ENCODE measurements around the gene IQSEC1.

Gene IQSEC1

DNA sequence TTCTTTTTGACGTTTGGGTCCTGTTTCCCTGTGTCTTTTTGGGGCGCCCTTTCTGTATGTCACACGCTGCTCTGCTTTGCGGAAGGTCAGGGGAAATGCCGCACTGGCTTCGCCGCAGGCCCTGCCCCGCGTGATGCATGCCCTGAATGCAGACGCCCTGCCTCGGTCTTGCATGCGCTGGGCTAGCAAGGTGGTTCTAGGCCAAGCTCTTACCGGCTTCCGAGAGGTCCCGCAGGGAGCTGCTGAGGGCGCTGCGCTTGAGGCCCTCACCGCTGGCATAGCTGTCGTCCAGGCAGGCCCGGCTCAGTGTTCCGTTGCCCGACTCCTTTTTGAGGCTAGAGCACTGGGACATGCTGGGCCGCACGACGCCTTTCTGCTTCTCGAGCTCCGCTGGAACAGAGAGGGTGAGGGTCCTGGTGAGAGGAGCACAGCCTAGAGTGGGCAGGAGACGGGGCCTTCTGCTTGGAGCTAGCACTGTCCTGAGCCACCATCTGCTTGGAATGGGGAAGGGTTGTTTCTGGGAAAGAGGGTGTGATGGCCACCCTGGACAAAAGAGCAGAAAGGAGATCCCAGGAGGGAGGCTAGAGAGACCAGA lies 165.0 kb downstream of the IQSEC1 start:
- Histone ChIP-seq H3K9me3 (ENCODE audit: control insufficient read depth in 2 of 2, low read length in 2 of 2) (no peaks in the 10 kb centered on the region), H3K27ac (ENCODE audit: low read depth in 2 of 2, low read length in 2 of 2) (no peak overlapping the region), H3K9ac (ENCODE audit: low read depth in 1 of 2, low read length in 2 of 2) (no peak overlapping the region), H3K36me3 (ENCODE audit: control insufficient read depth in 2 of 2, insufficient read depth in 2 of 2, low read length in 2 of 2) (peaks cover 49 to 55% of the 10 kb centered on the region in 2 donors), H3K4me3 (ENCODE audit: low read length in 2 of 2) (no peak overlapping the region), H3K27me3 (ENCODE audit: control insufficient read depth in 2 of 2, insufficient read depth in 2 of 2, low read length in 2 of 2) (no peaks in the 10 kb centered on the region), H3K4me1 (ENCODE audit: control insufficient read depth in 2 of 2, insufficient read depth in 2 of 2, low read length in 2 of 2) (no peaks in the 10 kb centered on the region)

DNA sequence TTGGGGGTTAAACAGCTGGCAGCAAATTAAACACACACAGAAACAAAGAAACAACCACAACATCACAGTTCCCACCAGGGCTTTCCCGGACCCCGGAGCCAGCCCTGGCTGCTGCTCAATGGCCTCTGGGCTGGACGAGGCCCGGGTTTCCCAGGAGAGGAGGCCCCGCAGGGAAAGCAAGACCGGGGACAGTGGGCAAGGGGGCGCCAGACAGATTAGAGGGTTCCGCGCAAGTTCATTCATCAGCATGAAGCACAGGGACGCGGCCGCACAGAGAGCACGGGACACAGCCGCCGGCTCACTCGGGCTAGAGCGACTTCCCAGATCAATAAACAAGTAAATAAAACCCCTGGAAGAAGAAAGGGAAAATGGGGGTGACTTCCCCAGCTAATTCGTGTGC lies 165.5 kb downstream of the IQSEC1 start:
- Histone ChIP-seq H3K36me3 (ENCODE audit: control insufficient read depth in 2 of 2, insufficient read depth in 2 of 2, low read length in 2 of 2) (peaks cover 45 to 50% of the 10 kb centered on the region in 2 donors), H3K4me3 (ENCODE audit: low read length in 2 of 2) (no peak overlapping the region), H3K27me3 (ENCODE audit: control insufficient read depth in 2 of 2, insufficient read depth in 2 of 2, low read length in 2 of 2) (no peaks in the 10 kb centered on the region), H3K9me3 (ENCODE audit: control insufficient read depth in 2 of 2, low read length in 2 of 2) (no peaks in the 10 kb centered on the region), H3K4me1 (ENCODE audit: control insufficient read depth in 2 of 2, insufficient read depth in 2 of 2, low read length in 2 of 2) (no peaks in the 10 kb centered on the region), H3K27ac (ENCODE audit: low read depth in 2 of 2, low read length in 2 of 2) (no peak overlapping the region), H3K9ac (ENCODE audit: low read depth in 1 of 2, low read length in 2 of 2) (no peak overlapping the region)

DNA sequence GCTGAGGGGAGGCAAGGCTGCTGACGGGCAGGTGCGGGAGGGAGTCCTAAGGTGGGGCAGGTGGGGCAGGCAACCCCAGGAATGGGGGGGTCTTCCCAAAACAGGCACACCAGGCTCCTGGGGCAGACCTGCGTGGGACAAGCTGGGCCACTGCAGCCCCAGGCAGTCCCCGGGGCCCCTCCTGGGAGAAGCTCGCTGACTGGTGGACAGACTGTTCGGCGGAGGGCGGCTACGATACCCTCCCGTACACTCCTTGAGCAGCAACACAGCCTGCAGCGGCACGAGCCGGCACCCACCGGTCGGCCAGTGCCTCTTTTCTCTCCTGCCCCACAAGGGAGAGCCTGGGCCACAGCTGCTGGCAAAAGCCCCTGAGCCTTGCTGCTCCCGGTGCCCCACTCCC lies 165.9 kb downstream of the IQSEC1 start:
- H3K9ac ChIP-seq (ENCODE audit: low read depth in 1 of 2, low read length in 2 of 2): no peak overlapping the region
- H3K27ac ChIP-seq (ENCODE audit: low read depth in 2 of 2, low read length in 2 of 2): no peak overlapping the region
- H3K9me3 ChIP-seq (ENCODE audit: control insufficient read depth in 2 of 2, low read length in 2 of 2): no peaks in the 10 kb centered on the region
- no peak overlapping the region for H3K4me3 ChIP-seq (ENCODE audit: low read length in 2 of 2)
- peaks cover 43 to 49% of the 10 kb centered on the region in 2 donors for H3K36me3 ChIP-seq (ENCODE audit: control insufficient read depth in 2 of 2, insufficient read depth in 2 of 2, low read length in 2 of 2)
- no peaks in the 10 kb centered on the region for H3K4me1 ChIP-seq (ENCODE audit: control insufficient read depth in 2 of 2, insufficient read depth in 2 of 2, low read length in 2 of 2)
- H3K27me3 ChIP-seq (ENCODE audit: control insufficient read depth in 2 of 2, insufficient read depth in 2 of 2, low read length in 2 of 2): no peaks in the 10 kb centered on the region

DNA sequence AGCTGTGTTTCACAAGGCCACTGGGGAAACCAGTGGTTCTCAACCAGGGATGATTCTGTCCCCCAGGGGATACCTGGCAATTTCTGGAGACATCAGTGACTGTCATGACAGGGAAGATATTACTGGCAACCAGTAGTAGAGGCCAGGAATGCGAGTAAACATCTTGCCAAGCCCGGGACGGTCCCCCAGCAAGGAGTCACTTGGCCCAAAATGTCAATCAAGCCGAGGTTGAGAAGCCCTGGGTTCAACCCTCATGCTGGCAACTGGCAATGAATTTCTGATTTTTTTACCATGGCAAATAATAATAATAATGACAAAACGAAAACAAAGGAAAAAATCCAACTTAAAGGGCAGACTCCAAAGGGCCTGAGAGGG lies 166.3 kb downstream of the IQSEC1 start:
- Histone ChIP-seq H3K9me3 (ENCODE audit: control insufficient read depth in 2 of 2, low read length in 2 of 2) (no peaks in the 10 kb centered on the region), H3K4me1 (ENCODE audit: control insufficient read depth in 2 of 2, insufficient read depth in 2 of 2, low read length in 2 of 2) (no peaks in the 10 kb centered on the region), H3K27ac (ENCODE audit: low read depth in 2 of 2, low read length in 2 of 2) (no peak overlapping the region), H3K4me3 (ENCODE audit: low read length in 2 of 2) (no peak overlapping the region), H3K27me3 (ENCODE audit: control insufficient read depth in 2 of 2, insufficient read depth in 2 of 2, low read length in 2 of 2) (no peaks in the 10 kb centered on the region), H3K9ac (ENCODE audit: low read depth in 1 of 2, low read length in 2 of 2) (no peak overlapping the region), H3K36me3 (ENCODE audit: control insufficient read depth in 2 of 2, insufficient read depth in 2 of 2, low read length in 2 of 2) (peaks cover 43 to 47% of the 10 kb centered on the region in 2 donors)

DNA sequence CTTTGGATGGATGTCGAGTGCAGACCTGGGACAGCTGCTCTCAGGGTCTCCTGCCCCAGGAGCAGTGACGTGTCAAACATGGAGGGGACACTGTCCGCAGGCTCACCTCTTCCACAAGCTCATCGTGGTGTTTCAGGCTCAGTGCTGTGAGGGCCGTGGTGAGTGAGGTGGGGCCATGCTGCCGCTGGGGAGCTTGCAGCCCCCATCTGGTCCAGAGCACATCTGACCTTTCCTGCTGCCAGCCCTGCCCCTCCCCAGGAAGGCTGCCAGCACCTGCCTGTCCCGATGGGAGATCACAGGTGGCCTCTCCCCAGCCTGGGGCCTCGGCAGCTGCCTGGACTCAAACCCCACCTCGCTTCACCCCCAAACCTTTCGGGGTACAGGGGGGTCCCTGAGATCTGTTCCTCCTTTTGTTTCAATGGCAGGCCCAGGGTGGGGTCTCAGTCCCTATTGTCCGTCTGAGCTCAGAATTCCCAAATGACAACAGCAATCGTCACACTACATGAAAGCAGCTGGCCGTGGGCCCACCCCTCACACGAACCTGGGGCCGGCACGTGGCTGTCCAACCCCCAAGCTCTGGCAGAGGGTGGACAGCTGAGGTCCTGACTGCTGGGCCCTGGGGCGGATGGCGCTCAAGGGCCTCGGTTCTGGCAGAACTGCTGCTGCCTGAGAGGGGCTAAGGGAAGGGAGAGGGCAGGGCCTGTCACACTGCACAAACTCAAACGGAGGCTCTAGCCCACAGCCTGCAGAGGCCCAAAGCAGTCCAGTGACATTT lies 166.9 kb downstream of the IQSEC1 start:
- Histone ChIP-seq H3K9me3 (ENCODE audit: control insufficient read depth in 2 of 2, low read length in 2 of 2) (no peaks in the 10 kb centered on the region), H3K27ac (ENCODE audit: low read depth in 2 of 2, low read length in 2 of 2) (no peak overlapping the region), H3K4me1 (ENCODE audit: control insufficient read depth in 2 of 2, insufficient read depth in 2 of 2, low read length in 2 of 2) (no peaks in the 10 kb centered on the region), H3K27me3 (ENCODE audit: control insufficient read depth in 2 of 2, insufficient read depth in 2 of 2, low read length in 2 of 2) (no peaks in the 10 kb centered on the region), H3K4me3 (ENCODE audit: low read length in 2 of 2) (no peak overlapping the region), H3K9ac (ENCODE audit: low read depth in 1 of 2, low read length in 2 of 2) (no peak overlapping the region), H3K36me3 (ENCODE audit: control insufficient read depth in 2 of 2, insufficient read depth in 2 of 2, low read length in 2 of 2) (peaks cover 40 to 42% of the 10 kb centered on the region in 2 donors)

DNA sequence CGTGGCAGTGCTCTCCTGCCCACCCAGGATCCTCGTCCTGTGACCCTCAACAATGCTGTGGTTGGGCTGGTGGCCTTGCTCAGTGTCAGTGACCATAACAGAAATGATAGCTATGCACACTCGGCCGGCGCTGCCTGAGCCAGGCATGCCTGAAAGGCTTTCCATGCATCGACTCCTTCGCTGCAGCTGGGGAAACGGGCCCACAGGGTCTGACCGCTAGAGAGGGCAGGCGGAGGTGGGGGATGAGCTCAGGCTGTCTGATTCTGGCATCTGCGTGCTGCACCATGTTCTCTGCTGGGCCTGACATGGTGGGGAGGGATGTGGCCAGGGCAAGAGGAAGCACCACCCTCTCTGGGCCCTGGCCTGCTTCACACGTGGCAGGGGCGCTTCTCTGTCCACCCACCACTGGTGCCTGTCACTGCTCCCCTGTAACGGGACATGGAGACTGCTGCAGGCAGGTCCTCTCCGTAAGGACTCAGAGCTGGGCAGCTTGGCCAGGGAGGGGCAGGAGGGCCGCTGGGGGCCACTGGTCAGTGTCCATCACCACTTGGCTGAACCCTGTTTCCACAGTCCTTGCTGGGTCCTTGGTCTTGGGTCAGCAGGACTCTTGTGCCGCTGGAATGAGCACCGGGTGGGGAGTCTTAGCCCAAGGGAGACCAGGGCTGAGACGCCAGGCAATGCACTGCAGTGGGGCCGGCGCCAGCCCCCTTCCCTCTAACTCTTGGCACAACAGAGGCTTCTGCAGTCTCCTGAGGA lies 167.7 kb downstream of the IQSEC1 start:
- no peaks in the 10 kb centered on the region for H3K9me3 ChIP-seq (ENCODE audit: control insufficient read depth in 2 of 2, low read length in 2 of 2)
- no peak overlapping the region for H3K4me3 ChIP-seq (ENCODE audit: low read length in 2 of 2)
- H3K27ac ChIP-seq (ENCODE audit: low read depth in 2 of 2, low read length in 2 of 2): no peak overlapping the region
- H3K4me1 ChIP-seq (ENCODE audit: control insufficient read depth in 2 of 2, insufficient read depth in 2 of 2, low read length in 2 of 2): no peaks in the 10 kb centered on the region
- H3K9ac ChIP-seq (ENCODE audit: low read depth in 1 of 2, low read length in 2 of 2): no peak overlapping the region
- H3K27me3 ChIP-seq (ENCODE audit: control insufficient read depth in 2 of 2, insufficient read depth in 2 of 2, low read length in 2 of 2): no peaks in the 10 kb centered on the region
- H3K36me3 ChIP-seq (ENCODE audit: control insufficient read depth in 2 of 2, insufficient read depth in 2 of 2, low read length in 2 of 2): peaks cover 35 to 37% of the 10 kb centered on the region in 2 donors

DNA sequence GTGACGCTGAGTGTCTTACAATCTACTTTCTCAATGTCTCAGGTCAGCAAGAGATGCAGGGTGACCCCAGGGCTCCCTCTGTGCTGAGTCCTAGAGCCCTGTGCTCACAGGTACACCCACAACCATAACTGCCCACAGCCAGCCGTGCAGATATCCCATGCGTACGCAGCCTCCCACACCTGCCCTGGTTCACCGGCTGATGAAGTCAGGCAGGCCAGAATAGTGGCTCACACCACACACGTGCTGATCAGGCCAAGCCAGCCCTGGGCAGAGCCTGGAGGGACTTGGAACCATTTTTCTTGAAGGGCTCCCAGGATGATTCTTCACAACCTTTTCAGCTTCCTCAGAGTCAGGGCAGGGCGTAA lies 168.3 kb downstream of the IQSEC1 start:
- no peaks in the 10 kb centered on the region for H3K4me1 ChIP-seq (ENCODE audit: control insufficient read depth in 2 of 2, insufficient read depth in 2 of 2, low read length in 2 of 2)
- no peaks in the 10 kb centered on the region for H3K9me3 ChIP-seq (ENCODE audit: control insufficient read depth in 2 of 2, low read length in 2 of 2)
- H3K9ac ChIP-seq (ENCODE audit: low read depth in 1 of 2, low read length in 2 of 2): no peak overlapping the region
- no peak overlapping the region for H3K4me3 ChIP-seq (ENCODE audit: low read length in 2 of 2)
- no peaks in the 10 kb centered on the region for H3K27me3 ChIP-seq (ENCODE audit: control insufficient read depth in 2 of 2, insufficient read depth in 2 of 2, low read length in 2 of 2)
- no peak overlapping the region for H3K27ac ChIP-seq (ENCODE audit: low read depth in 2 of 2, low read length in 2 of 2)
- peaks cover 36 to 39% of the 10 kb centered on the region in 2 donors for H3K36me3 ChIP-seq (ENCODE audit: control insufficient read depth in 2 of 2, insufficient read depth in 2 of 2, low read length in 2 of 2)

DNA sequence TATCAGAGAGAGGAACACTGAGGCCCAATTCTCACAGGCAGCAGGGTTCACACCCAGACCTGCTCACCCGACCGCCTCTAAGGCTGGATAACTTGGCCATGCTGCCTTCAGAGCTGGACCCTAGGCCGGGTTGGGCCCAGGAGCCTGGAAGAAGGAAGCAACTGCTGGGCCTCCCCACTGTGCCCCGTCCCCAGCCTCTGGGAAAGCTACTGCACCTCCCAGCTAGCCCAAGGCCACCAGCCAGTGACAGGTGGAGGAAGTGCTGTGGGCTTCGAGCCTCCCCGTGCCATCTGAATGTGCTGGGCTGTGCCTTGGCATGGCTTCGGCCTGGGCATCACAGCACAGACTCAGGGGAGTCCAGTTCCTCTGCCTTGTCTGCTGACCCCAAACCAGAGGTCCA lies 169.3 kb downstream of the IQSEC1 start:
- Histone ChIP-seq H3K27ac (ENCODE audit: low read depth in 2 of 2, low read length in 2 of 2) (no peak overlapping the region), H3K9me3 (ENCODE audit: control insufficient read depth in 2 of 2, low read length in 2 of 2) (no peaks in the 10 kb centered on the region), H3K4me3 (ENCODE audit: low read length in 2 of 2) (no peak overlapping the region), H3K4me1 (ENCODE audit: control insufficient read depth in 2 of 2, insufficient read depth in 2 of 2, low read length in 2 of 2) (no peaks in the 10 kb centered on the region), H3K9ac (ENCODE audit: low read depth in 1 of 2, low read length in 2 of 2) (no peak overlapping the region), H3K27me3 (ENCODE audit: control insufficient read depth in 2 of 2, insufficient read depth in 2 of 2, low read length in 2 of 2) (no peaks in the 10 kb centered on the region), H3K36me3 (ENCODE audit: control insufficient read depth in 2 of 2, insufficient read depth in 2 of 2, low read length in 2 of 2) (peaks cover 34 to 38% of the 10 kb centered on the region in 2 donors)

DNA sequence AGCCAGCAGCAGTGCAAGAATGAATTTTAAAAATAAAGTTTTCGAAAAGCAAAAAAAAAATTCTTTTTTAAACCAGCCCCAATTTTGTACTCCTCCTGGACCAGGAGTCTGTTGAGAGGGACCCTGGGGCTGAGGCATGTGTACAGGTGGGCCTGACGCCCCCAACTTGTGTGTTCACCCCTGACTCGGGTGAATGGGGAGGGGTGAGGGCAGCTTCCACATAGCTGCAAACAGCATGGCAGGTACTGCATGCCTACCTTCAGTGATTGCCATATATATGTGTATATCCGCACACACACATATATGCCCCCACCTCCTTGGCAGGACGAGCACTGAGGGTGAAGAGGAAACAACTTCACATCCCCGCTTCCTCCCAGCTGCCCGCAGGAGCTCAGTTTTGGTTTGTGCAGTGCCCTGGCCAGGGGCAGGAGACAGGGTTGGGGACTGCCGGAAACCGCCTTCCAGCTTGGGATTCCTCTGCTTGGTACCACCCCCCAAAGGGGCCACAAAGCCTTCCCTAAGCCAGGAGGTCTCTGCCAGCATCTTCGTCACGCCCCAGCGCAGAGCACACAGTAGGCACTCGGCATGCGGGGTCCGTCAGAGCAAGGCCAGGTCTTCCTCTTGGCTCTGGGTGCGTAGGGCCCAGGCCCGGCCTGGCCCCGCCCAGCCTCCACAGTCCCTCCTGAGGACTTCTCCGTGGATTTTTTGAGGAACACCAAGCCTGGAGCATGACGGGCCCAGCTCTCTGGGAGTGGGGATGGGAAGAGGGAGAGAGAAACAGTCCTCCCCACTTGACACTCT lies 170.0 kb downstream of the IQSEC1 start:
- H3K36me3 ChIP-seq (ENCODE audit: control insufficient read depth in 2 of 2, insufficient read depth in 2 of 2, low read length in 2 of 2): peaks cover 29 to 32% of the 10 kb centered on the region in 2 donors
- no peak overlapping the region for H3K27ac ChIP-seq (ENCODE audit: low read depth in 2 of 2, low read length in 2 of 2)
- H3K27me3 ChIP-seq (ENCODE audit: control insufficient read depth in 2 of 2, insufficient read depth in 2 of 2, low read length in 2 of 2): no peaks in the 10 kb centered on the region
- H3K4me1 ChIP-seq (ENCODE audit: control insufficient read depth in 2 of 2, insufficient read depth in 2 of 2, low read length in 2 of 2): no peaks in the 10 kb centered on the region
- H3K9me3 ChIP-seq (ENCODE audit: control insufficient read depth in 2 of 2, low read length in 2 of 2): no peaks in the 10 kb centered on the region
- no peak overlapping the region for H3K4me3 ChIP-seq (ENCODE audit: low read length in 2 of 2)
- no peak overlapping the region for H3K9ac ChIP-seq (ENCODE audit: low read depth in 1 of 2, low read length in 2 of 2)
